T47D (cell line): ENCODE measurements around the gene RPS6KC1.
"Not testable (repeated sequence)": the region's sequence is repeated elsewhere in the genome, so short reads cannot be mapped to it uniquely, and the experiment has no call there.

Experiments used
- DNase-seq, 2 experiments: peaks; one replicate each; pipeline versions ENCODE4 v3.0.0 to v3.0.0-alpha.2; 2011 to 2012; ENCODE audit warnings: low read depth in 1 of 2, low spot score in 1 of 2
- JUND ChIP-seq: IDR thresholded peaks from 2 replicates; pipeline ENCODE4 v1.6.1; 2012; ENCODE audit warnings: low read depth
- in situ Hi-C: cut with HindIII; loops from 2 replicates; pipeline ENCODE4 v1.10.0; 2016; ENCODE audit warnings: low sequenced_read_pairs, low pct_unique_long_range_greater_than_20kb

The RPS6KC1 gene

GRCh38 chr1:213099682-213100399, 48.8 kb downstream of the RPS6KC1 start:
- in situ Hi-C loops, result no loop called here

GRCh38 chr1:213100565-213100964, 49.5 kb downstream of the RPS6KC1 start:
- DNase-seq, in situ Hi-C loops: not testable (repeated sequence)

More at GRCh38 chr1:213099682-213100399, 48.8 kb downstream of the RPS6KC1 start:
- DNase-seq, result no peak
- TF ChIP-seq JUND, result no peak

- no peak for DNase-seq
- in situ Hi-C loops, result no loop called here
- TF ChIP-seq JUND, result no peak
Measured at GRCh38 chr1:213103377-213104306, 52.6 kb downstream of the RPS6KC1 start.

GRCh38 chr1:213104604-213105003, 53.6 kb downstream of the RPS6KC1 start:
- in situ Hi-C loops, result no loop called here
- TF ChIP-seq JUND, result no peak

GRCh38 chr1:213106298-213106697, 55.3 kb downstream of the RPS6KC1 start:
- DNase-seq, result no peak
- TF ChIP-seq JUND, result no peak
- in situ Hi-C loops, result no loop called here

More at GRCh38 chr1:213104604-213105003, 53.6 kb downstream of the RPS6KC1 start:
- DNase-seq, result no peak

GRCh38 chr1:213107613-213108012, 56.6 kb downstream of the RPS6KC1 start:
- TF ChIP-seq JUND, result no peak
- DNase-seq, result no peak

GRCh38 chr1:213110349-213111300, 59.6 kb downstream of the RPS6KC1 start:
- in situ Hi-C loops, result no loop called here
- TF ChIP-seq JUND, result no peak
- DNase-seq, result no peak

More at GRCh38 chr1:213107613-213108012, 56.6 kb downstream of the RPS6KC1 start:
- in situ Hi-C loops, result no loop called here

- DNase-seq, result no peak
- in situ Hi-C loops, result no loop called here
Measured at GRCh38 chr1:213111502-213111901, 60.5 kb downstream of the RPS6KC1 start.

GRCh38 chr1:213112723-213113122, 61.7 kb downstream of the RPS6KC1 start:
- DNase-seq, in situ Hi-C loops: not testable (repeated sequence)

More at GRCh38 chr1:213111502-213111901, 60.5 kb downstream of the RPS6KC1 start:
- no peak for TF ChIP-seq JUND

GRCh38 chr1:213117699-213118180, 66.7 kb downstream of the RPS6KC1 start:
- DNase-seq, in situ Hi-C loops: not testable (repeated sequence)

GRCh38 chr1:213119794-213120193, 68.8 kb downstream of the RPS6KC1 start:
- in situ Hi-C loops, result no loop called here

GRCh38 chr1:213120386-213120785, 69.3 kb downstream of the RPS6KC1 start:
- no peak for DNase-seq
- in situ Hi-C loops, result no loop called here
- TF ChIP-seq JUND, result no peak

More at GRCh38 chr1:213119794-213120193, 68.8 kb downstream of the RPS6KC1 start:
- no peak for TF ChIP-seq JUND
- DNase-seq, result no peak
